Embryonic facial prominence (tissue), 1 donor: ENCODE data around the gene PDSS2.
A peak's percentile ranks its signal among the peaks of the same experiment; 100 is the strongest.
"Not testable (repeated sequence)": the region's sequence is repeated elsewhere in the genome, so short reads cannot be mapped to it uniquely, and the experiment has no call there.

Experiments used
- DNase-seq: peaks from one replicate; pipeline ENCODE4 v3.0.0-alpha.2; 2016; ENCODE audit errors: extremely low spot score

Gene PDSS2, protein sequence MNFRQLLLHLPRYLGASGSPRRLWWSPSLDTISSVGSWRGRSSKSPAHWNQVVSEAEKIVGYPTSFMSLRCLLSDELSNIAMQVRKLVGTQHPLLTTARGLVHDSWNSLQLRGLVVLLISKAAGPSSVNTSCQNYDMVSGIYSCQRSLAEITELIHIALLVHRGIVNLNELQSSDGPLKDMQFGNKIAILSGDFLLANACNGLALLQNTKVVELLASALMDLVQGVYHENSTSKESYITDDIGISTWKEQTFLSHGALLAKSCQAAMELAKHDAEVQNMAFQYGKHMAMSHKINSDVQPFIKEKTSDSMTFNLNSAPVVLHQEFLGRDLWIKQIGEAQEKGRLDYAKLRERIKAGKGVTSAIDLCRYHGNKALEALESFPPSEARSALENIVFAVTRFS

DNA sequence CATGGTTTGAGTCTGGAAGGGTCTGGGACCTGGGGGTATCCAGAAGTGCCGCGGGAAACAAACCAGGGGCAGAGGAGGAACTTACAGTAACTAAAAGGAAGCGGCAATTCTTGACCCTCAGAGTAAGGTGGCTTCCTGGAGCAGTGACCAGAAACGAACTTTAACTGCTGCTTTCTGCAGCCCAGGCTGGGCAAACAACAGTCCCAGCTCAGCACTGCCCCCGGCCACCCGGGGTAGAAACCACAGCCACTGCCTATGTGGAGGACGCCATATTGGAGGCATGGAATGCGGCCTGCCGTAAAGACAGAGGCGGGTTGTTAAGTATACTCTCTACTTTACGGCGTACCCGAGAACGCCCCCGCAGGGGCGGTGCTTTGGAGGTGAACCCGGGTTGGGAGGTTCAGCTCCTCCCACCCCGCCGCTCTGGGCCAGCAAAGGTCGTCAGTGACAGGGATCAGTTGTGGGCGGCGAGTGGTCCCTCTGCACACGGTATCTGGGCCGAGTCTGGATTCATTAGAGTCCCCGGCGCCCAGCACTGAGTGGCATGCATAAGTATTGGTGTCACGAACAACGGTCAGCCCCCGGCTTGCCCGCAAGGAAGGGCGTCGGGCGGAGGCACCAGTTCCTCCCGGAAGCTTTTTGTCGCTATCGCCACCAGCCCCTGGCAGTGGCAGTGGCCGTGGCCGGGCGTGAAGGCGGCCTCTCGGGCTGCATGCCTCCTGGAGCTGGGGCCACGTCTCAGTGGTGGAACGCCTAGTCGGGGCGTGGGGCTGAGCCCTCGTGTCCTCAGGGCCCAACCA lies at the start of gene PDSS2:
Gene PDSS2 (minus strand): TSS at position 282 of the 800 bp plus-strand sequence. CDS start 279 bp downstream, at position 3.
- peak; percentile 87 for DNase-seq

DNA sequence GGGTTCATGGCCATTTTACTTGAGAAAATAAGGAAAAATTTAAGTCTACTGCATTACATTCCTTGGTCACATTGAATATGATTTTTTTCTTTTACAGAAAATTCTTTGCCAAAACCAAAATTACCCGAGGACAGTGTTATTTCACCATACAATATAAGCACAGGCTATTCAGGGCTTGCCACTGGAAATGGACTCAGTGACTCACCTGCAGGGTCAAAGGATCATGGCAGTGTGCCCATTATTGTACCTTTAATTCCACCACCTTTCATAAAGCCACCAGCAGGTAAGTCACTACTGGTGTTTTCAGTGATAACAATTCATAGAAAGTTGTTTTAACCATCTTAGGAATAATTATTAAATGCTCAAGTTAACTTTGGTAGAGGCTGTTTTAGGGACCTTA lies 46.8 kb upstream of the PDSS2 start:
- no peak for DNase-seq

DNA sequence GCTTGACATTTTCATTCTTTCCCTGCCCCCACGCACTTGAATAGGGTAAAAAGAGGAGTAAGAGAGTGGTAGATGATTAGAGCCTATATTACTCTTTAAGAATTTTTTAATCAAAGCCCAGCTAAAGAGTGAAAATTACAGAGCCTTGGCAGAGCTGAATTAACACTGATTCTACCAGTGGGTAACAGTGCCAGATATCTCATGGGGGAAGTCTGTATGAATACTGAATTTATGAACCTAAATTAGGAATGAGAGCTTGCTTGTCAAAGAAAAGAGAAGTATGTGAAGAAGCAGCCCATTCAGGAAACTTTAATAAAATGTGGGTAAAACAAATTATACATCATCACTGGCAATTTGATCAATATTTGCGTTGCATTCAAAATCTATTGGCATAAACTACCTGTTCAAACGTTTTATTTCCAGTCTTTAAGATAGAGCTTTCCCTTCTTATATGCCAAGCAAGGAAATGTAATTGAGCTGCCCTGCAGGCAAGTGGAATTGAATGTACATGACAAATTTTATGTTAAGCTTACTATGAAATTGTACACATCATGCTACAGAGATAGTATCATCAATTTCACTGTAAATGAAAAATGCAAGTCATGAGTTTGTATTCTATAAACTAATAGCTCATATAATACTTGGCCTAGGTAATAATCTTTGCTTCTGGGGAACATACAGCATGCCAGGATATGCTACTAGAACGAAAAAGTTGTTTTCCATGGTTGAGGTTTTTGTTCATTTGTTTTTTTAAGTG lies 45.1 kb upstream of the PDSS2 start:
- no peak for DNase-seq

DNA sequence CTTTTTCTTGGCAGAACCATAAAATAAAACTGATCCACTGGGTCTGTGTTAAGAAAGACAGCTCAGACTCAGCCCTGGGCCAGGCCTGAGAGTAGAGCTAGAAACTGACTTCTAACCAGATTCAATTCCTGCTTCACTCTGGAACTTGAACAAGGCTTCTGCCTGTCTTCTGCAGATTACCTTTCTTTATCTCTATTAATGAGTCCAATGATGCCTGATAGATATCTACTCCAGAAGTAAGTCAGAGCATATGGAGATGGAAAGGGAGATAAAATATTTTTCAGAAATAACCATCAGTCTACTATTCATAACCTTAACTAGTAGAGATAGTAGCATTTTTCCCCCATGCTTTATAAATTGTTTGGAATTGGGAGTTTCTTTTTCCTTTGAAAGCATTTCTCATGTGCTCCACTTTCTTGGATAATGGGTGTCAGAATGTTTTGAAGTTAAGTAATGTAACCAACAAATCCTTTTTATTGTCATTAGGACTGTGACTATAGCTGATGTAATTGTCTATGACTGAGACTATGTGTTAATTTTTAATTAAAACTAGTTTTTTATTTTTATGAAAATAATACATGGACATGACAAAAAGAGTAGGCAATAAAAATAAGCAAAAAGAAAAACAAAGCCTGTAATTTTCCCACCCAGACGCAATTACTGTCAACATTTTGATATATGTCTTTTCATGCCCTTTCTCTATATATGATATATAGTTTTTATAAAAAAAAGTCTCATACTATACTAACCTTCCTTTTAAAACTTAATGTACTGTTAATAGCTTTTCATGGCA lies 37.7 kb upstream of the PDSS2 start:
- DNase-seq, result no peak

DNA sequence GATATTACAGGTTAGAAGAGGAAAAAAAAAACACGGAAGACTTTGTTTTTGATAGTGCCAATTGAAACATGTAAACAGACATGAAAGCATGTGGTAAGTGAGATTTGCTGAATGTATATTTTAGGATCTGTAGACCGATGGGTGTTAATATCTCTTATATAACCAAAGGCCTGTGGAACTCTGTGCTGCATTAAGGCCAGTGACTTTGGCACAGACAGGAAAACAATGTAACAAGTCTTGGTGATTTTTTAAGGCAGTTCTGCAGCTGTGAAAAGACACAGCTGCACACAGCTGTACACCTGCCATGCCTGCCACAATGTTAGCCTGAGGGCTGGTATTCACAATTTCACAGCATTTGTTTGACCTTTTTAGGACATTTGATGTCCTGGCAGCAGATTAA lies 36.6 kb upstream of the PDSS2 start:
- DNase-seq, result no peak

DNA sequence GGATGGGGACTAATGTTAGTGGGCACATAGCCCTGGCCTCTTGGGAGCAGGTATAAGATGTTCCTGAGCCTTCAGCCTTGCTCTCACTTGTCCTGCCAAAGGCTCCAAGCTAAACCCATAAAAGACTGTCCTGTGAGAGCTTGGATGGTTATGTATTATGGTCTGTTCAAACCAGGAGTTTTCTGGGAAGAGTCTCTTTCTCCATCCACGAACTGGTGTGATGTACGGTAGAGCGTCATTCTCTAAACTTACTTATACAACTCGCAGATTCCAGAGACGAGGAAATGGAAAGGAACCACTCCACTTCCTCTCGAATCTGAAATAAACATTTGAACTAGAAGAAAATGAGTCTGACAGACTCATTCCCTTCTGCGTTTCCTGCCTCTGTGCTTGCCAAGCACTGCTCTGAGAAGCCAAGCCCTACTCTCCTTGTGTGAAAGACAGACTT lies 35.9 kb upstream of the PDSS2 start:
- no peak for DNase-seq

DNA sequence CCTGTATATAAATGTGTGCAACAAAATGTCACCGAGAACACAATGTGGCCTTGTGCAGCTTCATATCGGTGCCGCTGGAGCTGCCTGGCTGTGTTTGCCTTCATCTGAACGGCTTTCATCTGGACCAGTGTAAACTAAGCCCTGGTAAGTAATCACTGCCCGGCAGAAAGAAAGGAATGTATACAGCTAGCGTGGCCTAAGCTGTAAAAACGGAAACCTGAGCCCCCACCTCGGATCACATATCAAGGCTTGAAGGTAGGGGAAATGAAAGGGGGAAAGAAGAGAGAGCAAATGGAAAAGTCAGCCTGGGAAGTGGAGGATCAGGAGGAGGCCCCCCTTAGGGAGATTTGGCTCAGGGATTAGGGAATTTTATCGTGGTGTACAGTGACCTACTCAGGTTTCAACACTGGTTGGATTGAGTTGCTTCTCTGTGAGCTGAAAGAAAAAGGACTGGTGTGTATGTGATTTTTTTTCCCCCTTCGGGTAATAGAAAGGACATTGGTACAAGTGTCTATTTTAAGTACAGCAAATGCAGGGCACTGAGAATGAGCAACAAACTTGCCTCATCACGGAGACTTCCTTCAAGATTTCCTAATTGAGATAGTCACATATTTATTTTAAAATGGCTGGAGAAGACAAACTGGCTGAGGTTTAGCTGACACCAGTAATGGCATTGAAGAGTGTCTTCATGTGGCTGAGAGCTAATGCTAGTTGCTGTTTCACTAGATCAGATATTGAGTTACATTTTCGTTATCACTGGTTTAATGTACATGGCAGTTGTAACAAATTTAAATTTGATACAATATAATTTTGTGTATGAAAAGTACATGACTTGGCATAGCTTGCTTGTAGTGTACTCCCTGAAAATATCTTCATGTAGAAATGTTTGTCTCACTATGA lies 34.0 kb upstream of the PDSS2 start:
- DNase-seq, result no peak

DNA sequence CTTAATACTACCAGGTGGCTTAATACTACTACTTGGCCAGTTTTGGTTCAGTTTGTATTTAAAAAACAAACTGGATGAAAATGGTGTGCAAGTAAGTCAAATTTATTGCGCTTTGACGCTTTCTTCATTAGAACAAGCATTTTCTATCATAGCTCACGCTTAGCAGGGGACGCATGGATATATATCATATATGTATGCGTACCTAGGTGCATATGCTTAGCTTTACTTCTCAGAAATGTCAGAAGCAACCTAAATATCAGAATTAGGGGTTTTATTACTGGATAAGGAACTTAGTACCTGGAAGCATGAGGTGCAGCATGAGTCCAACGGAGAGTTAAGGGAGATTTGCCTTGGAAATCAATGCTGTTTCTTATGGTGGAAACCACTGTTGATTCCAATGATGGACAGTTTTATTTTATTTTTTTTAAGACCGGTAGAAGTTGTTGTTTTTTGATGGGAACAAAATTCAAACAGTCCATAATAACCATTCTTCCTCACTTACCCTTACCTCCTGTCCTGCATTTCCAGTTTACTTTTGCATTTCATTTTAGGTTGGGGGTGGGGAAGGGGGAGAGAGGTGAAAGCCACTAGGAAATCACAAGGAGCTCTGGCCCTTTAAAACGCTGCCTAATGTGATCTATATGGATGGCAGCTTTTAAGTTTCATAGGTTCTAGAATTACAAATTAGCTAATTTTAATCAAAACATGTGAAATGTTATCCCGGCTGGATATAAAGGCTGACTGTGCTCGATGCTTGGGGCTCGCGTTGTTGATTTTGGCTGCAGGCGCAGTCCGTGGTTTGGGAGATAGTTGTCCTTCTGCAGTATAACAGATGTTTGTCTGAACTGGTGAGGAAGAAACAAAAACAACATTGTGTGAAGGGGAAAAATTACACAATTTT lies 32.6 kb upstream of the PDSS2 start:
- DNase-seq, result no peak

DNA sequence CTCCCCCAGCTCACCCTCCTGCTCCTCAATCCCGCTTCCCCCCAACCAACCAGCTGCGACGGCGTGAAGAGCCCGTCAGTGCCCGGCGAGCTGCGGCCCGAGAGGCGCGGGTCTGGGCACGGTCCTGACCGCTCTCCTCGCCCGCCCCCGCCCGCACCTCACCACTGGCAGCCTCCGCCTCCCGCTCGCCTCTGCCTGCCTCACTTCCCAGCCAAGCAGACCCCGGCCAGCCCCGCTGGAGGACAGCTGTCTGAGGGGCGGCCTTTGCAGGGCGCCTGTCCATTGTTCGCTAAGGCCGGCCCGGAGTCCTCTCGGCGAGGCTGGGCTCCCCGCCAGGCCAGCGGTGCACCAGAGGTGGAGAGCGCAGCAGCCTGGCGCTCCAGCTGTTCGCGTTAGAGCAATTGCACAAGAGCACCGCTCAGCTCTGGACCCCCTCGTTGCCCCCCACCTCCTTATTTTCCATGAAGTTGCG lies 31.8 kb upstream of the PDSS2 start:
- DNase-seq, result no peak

DNA sequence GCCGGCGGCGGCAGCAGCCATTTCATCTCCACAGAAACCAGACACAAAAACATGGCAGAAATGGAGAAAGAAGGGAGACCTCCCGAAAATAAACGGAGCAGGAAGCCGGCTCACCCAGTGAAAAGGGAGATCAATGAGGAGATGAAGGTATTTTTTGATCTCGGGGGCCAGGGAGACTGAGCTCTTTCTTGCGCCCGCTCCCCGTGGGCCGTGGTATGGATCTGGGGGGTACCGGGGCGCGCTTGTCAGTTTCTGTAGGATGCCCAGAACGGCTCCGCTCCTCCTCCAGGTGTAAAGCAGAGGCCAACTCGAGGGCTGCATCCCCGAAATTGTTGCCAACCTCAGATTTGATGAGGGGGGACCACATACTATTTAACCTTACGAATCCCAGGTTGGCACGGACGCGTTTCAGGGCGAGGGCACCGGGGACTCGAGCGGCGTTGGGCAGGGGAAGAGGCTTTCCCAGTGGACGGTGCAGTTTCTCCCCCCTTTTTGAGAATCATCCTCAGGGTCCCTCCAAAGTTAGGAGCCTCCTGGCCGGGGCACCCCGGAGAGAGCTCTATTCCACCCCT lies 31.3 kb upstream of the PDSS2 start:
- no peak for DNase-seq

DNA sequence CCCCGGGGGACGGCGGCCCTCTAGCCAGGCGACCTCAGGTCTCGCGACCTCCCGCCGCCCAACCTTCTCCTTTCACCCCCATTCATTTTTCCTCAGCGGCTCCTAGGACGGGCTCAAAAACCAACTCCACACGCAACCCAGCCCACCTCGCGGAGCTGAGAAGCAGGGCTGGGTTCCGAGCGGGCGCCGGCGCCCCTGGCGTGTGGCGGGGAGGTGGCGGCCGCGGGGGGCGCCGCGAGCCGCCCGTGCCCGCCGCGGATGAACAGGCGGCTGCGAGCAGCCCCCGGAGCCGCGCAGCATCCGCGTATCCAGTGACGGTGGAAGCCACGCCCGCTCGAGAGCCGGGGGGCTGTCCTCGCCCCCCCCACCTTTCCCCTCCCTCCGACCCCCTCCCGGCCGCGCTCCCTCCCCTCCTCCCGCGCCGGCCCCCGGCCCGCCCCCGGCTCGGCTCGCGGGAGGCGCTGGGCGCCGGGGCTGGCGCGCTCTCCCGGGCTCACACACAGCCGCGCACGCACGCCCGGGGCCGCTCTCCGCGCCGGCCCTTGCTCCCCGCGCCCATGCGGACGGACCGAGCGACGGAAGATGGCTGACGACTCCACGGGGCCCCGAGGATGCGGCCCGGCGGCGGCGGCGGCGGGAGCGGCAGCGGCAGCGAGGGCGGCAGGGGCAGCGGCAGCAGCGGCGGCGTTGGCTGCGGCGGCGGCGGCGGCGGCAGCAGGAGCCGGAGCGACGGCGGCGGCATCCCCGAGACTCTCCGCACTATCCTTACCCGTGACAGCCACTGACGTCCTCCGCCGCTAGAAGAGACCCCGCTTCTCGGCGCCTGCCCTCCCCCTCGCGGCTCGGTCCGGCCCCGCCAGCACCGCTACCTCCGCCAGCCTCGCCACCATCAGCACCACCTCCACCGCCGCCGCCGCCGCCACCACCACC lies 30.5 kb upstream of the PDSS2 start, which contains the start of gene SOBP:
Gene SOBP (plus strand): TSS at position 482 of the 930 bp plus-strand sequence. CDS start 500 bp downstream, outside the sequence.
- DNase-seq, result peak; percentile 70

DNA sequence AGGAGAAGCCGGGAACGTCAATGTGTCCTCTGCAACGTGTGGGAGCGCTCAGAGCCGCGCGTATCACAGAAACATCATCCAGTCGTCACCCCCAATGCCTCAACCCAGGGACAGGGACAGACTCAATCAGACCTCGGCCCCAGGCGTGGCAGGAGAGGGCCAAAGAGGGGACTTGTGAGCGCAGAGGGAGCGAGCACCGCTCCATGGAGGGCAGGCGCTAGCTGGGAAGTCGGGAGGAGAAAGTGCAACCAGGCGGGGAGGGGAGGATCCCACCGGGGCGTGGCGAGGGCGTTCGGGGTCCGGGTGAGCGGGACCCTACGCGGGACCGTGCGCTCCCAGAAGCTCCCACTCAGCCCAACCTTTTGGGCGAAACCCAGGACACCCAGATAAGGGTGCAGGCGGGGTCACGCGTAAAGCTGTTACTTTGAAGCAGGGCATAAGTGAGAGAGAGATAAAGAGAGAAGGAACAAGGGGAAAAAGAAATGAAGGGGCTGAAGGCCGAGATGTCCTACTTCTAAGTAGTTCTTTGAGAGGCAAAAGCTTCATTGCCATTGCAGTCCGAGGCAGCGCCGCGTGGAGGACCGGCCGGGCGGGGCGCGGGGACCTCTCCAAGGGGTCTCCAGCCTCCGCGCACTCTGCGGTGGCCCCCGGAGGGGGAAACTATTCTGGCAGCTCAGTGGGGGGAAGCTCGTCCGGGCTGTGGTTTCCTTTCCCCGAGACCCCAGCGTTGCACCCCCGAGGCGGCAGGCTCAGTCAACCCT lies 29.7 kb upstream of the PDSS2 start:
- no peak for DNase-seq

DNA sequence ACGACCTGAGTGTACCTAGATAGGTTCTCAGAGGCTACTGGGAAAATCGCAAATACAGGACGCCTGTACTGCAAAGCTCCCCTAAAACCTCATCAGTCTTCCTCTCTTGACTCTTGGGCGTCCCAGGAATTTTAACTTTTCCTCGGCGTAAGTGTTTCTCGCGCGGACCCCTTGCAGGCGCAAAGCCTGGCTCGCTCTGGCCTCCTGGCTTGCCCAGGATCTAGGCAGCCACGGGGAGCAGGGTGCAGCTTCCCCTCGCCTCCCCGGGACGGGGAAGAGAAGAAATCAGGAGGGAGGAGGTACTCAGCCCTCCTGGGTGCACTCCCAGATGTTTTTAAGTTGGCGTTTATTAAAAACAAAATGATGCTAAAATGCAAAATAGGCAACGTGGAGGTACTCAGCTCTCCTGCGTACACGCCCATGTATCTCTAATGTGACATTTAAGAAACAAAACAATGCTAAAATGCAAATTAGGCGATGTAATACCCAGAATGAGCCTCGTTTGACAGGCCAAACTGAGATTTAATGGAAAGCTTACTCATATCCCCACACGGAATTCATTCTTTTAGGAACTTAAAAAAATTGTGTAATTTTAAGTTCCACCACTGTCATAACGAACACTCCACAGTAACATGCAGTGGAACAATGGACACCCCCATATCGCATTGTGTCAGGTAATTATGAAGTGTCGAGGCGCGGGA lies 29.0 kb upstream of the PDSS2 start:
- no peak for DNase-seq

DNA sequence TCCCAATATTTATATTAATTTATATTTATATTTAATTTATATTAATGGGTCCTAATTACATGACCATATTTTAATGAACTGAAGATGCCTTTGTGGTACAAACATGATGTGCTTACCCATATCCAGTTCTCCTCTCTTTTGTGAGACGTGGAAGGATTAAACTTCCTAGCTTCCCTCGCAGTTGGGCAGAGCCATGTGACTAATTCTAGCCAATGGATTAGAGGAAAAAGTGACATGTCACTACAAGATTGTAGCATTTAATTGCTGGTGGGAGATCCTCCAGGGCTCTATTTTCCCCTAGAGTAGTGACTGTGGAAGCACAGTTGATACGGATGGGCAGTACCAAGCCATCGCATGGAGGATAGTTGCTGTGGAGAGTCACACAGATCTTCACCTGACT lies 25.8 kb upstream of the PDSS2 start:
- no peak for DNase-seq

DNA sequence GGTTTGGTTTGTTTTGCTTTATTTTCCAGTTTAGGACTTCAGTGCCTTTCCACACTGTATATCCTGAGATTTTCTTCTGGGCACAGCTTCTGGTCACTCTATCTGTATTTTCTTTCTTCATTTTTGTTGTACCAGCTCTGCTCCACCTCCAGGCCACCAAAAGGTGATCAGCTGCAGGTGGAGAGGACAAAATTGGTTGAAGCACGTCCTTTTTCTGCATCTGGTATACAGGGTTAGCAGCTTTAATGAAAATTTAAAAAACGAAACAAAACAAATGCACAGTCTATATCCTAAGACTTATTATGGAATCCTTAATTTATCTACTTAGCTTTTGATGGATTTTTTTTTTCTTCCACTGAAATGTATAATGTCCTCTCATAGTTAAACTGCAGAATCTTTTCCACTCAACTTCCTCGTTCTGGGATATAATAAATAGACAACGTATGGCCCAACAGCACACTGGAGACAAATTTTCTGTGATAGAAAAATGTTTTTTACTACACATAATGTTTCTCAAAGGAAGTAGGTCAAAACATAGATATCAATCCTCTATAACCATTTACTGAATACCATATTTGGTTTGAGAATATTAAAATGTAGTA lies 19.8 kb upstream of the PDSS2 start:
- DNase-seq, result no peak

DNA sequence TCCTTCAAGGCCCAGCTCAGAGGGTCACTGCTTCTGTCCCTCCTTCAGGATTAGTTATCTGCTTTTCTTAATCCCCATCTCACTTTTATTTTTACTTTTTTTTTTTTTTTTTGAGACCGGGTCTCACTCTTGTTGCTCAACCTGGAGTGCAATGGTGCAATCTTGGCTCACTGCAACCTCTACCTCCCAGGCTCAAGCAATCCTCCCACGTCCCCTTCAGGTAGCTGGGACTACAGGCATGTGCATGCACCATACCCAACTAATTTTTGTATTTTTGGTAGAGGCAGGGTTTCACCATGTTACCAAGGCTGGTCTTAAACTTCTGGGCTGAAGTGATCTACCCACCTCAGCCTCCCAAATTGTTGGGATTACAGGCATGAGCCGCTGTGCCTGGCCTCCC lies 16.5 kb upstream of the PDSS2 start:
- DNase-seq, result not testable (repeated sequence)
